HG03280 (cell line): ENCODE data around the gene RGS19.

ENCODE experiments used
- ATAC-seq: cut with Tn5 transposase; IDR thresholded peaks from one replicate; pipeline ENCODE4 v1.9.1; 2021; ENCODE audit warnings: mild to moderate bottlenecking, moderate library complexity; ENCODE audit not compliant: unreplicated experiment

RGS19 gene

DNA sequence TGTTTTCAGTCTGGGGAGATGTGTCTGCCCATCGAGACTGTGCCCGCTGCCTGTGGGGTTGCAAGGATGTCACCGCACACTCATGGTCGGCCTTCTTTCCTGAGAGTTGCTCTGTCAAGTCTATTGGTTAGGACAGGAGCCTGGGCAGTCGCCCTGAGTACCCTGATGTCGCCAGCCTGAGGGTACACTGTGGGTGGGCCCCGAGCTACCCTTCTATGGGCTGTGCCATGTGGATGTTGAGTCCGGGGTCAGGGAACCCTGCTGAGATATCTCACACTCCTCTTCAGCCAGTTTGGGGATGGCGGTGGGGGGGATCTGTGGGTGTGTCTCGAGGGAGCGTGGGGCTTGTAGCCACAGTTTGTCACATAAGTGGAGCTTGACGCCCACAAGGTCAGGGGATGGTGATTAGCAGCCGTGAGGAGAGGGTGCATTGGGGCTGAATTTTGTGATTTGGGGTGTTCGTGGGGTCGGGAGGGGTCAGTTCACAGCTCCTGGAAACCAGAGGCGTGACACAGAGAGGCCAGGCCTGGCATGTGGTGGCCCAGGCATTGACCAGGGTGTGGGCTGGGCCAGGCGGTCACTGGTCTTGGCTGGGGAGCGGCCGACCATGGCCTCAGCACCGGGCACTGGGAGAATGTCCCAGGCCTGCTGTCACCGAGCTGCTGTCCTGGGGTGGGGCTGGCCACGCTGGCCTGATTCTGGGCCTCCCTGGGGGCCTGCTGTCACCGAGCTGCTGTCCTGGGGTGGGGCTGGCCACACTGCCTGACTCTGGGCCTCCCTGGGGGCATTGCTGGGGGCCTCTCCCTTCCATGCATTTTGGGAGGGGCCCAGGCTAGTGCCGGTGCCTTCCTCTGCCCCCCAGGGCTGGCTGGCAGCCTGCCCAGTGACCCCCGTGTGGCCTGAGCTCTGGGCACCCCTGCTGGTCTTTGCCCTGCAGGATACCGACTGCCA, 29.7 kb upstream of the RGS19 start:
- no peak for ATAC-seq

- no peak for ATAC-seq
These were observed 28.6 kb upstream of the RGS19 start for GRCh38 chr20:64107736-64108457.

- no peak for ATAC-seq
These were observed 27.8 kb upstream of the RGS19 start, which contains the start of gene NPBWR2 for GRCh38 chr20:64106981-64107735. NPBWR2 (minus strand) TSS chr20:64107565; CDS start chr20:64106831, 734 bp downstream.

GRCh38 chr20:64106435-64106961, 27.2 kb upstream of the RGS19 start:
- ATAC-seq: no peak

DNA sequence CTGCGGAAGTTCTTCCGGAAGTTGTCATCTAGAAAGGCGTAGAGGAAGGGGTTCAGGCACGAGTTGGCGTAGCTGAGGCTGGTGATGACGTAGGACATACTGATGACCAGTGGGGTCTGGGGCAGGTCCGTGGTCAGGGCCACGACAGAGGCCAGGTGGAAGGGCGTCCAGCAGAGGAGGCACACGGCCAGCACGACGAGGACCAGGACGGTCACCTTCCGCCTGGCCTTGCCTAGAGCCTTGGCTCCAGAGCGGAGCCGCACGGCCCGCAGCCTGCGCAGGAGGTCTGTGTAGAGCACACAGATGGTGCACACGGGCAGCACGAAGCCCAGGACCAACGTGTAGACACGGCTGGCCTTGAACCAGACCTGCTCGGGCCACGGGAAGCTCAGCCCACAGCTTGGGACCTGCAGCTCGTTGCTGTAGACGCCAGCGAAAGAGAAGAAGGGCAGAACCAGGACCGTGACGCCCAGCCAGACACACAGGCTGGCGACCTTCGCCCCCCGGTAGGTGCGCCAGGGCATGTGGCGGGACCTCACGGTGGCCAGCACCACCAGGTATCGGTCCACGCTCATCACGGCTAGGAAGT, 26.6 kb upstream of the RGS19 start:
- no peak for ATAC-seq

DNA sequence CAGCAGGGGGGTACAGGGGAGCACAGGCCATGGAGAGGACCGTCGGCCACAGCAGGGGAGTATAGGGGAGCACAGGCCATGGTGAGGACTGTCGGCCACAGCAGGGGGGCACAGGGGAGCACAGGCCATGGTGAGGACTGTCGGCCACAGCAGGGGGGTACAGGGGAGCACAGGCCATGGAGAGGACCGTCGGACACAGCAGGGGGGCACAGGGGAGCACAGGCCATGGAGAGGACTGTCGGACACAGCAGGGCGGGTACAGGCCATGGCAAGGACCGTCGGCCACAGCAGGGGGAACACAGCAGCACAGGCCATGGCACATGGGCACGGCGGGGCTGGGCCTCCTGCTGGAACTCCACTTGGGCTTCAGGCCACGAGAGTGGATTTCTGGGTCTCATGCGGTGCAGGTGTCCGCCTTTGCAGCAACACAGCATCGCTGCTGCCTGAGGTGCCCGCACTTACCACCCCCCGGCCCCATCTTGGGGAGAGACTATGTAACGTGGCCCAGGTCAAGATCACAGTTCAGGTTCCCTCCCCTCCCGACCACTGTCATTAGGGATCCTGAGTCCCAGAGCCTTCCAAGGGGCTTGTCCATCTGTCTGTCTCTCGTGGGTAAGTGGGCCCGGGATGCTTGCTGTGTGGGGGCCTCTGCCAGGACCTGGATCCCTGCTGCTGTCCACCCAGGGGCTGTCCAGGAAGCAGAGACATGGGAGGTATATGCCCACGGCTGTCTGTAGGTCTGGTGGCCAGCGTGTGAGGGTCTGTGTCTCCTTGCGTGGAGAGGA, 25.5 kb upstream of the RGS19 start:
- no peak for ATAC-seq

DNA sequence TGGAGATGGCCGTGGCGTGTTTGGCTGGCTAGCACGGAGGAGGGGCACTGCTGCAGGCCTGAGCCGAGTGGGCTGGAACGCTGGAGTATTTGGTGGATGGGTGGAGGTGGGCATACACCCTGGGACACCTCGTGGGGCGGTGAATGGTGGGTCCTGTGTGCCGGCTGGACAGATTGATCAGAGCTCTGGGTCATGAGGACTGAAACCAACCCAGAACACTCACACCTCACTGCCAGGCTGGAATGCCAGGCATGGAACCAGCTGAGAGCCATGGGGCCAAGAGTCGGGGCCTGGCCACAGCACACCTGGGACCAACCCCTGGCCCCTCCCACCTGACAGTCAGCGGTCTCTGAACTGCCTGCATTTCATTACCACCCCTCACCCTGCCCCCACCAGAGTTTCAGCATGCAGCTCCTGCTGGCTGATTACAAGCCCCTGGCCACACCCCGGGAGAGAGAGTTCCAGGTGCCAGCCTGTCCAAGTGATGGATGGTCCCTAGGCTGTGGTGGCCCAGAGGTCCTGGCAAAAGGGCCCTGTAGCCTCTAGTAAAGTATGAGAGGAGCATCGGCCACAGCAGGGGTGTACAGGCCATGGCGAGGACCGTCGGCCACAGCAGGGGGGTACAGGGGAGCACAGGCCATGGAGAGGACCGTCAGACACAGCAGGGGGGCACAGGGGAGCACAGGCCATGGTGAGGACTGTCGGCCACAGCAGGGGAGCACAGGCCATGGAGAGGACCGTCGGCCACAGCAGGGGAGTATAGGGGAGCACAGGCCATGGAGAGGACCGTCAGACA, 24.8 kb upstream of the RGS19 start:
- no peak for ATAC-seq

DNA sequence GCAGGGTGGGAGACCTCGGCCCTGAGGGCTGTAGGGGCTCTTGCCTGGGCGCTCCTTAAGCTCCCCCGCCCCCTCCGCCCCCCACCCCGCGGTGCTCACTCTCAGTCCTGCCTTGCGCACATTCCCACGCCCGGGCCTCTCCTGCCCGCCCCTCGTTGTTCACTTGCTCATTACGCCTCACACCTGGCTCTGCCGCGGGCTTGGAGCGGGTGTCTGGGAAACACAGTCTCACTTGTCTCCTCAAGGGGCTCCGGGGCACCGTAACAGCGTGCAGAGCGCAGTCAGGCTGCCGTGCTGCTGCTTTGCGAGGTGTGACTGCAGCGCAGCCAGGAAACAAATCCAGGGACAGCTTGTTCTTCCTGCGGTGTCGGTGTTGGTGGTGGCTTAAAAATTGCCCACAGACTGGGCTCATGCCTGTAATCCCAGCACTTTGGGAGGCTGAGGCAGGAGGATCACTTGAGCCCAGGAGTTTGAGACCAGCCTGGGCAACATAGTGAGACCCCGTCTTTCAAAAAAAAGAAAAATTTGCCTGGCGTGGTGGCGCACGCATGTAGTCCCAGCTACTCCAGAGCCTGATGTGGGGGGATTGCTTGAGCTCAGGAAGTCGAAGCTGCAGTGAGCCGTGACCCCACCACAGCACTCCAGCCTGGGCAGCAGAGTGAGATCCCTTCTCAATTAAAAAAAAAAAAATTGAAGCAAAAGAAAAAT, 23.5 kb upstream of the RGS19 start:
- ATAC-seq: no peak

DNA sequence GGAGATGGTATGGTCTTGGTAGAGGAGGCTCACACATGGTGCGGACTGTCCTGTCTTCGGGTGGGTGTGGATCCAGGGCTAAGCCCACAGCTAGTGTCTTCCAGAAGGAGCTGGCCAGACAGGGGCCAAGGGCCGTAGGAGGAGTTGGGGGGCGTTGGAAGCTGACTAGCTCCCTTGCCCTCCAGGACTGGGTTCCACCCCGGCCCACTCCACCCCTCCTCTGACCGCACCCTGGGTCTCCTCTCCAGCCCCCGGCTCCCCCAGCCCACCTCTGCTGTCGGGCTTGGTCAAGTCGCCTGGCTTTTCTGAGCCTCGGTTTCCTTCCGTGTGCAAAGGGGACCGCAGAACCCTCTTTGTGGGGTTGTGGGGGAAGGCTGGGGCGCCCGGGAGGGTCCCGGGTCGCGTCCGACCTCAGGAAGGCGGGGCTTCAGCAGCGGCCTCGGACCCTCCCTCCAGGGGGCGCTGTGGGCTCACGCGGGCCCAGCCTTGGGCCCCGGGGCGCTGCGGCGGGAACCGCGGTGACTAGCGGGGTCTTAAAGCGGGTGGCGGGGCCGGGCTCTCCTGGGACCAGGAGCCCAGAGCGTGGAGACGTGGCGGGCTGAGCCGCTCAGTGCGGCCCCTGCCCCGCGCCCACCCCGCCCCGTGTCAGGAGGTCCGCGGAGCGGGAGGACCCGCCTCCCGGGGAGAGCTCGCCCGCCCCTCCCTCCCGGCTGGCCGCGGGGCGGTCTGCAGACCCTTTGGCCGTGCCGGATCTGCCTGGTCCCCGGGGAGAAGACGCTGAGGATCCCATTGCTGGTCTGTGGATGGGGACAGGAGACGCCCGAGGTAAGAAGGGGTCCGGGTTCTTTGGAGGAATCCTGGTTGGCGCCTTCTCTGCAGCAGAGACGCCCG, 22.7 kb upstream of the RGS19 start:
- no peak for ATAC-seq

DNA sequence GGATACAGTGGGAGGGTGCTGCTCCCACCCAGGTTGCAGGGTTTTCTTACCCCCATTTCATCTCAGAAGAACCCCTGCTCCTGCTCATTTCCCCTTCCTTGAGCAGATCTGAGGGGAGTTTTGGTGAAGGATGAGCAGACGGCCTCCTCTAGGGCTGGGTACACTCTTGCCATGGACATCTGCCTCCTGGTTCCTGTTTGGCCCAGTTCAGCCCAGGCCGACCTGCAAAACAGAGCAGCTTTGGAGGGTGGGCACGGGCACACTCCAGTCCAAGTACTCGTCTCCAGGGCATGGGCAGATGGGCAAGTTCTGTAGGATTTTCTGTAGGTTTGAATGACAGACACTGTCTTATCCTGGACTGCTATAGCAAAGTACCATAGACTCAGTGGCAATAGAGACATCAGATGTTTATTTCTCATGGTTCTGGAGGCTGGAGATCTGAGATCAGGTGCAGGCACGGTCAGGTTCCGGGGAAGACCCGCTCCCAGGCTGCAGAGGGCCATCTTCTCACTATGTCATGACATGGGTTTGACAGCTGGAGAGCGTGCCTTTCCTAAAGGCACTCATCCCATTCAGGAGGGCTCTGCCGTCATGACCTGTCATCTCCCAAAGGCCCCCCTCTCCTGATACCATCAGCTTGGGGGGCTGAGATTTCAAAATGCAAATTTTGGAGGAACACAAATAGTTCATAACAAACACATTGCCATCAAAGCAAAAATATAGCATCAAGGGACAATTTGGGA, 21.8 kb upstream of the RGS19 start:
- no peak for ATAC-seq

- no peak for ATAC-seq
These were observed 21.2 kb upstream of the RGS19 start for GRCh38 chr20:64100566-64100888.

DNA sequence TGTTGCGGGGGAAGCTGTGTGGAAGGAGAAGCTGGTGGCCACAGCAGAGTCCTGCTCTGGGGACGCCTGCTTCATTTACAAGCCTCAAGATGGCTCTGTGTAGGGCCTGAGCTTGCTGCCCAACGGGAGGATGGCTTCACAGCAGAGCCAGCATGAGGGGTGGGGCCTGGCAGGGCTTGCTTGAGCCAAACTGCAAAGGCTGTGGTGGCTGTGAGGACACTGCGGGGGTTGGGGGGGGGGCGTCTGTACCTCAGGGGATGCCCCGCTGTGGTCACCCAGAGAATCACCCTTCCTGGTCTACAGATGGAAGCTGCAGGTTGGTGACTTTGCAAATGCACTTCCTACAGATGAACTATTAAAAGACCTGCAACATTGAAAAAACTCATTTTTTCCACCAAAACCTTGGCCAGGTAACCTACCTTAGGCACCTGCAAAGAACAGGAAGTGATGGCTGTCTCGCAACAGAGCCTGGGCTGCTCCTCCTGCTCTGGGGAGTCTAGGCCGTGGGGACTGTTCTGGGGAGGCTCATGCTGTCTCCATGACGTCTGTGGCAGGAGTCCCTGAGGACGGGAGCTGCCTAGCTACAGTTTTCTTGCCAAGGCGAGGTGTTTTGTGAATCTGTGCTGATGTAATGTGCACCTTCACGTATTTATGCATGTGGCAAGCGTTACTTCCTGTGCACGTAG, 20.7 kb upstream of the RGS19 start:
- ATAC-seq: no peak

- ATAC-seq: no peak
These were observed 19.9 kb upstream of the RGS19 start for GRCh38 chr20:64099086-64099786.

DNA sequence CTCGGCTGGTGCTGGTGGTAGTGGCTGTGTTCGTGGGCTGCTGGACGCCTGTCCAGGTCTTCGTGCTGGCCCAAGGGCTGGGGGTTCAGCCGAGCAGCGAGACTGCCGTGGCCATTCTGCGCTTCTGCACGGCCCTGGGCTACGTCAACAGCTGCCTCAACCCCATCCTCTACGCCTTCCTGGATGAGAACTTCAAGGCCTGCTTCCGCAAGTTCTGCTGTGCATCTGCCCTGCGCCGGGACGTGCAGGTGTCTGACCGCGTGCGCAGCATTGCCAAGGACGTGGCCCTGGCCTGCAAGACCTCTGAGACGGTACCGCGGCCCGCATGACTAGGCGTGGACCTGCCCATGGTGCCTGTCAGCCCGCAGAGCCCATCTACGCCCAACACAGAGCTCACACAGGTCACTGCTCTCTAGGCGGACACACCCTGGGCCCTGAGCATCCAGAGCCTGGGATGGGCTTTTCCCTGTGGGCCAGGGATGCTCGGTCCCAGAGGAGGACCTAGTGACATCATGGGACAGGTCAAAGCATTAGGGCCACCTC, 19.2 kb upstream of the RGS19 start:
- ATAC-seq: no peak

DNA sequence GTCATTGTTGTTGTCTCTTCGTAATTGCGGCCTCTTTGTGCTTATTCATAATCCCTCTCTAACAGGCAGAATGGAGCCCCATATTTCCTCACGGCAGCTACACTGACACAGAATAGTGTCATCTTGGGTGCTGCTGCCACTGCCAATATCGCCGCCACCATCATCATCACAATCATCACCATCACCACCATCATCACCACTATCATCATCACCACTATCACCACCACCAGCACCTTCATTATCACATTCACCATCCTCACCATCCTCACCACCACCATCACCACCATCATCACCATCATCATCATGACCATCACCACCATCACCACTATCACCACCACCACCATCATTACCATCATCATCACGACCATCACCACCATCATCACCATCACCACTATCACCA, 17.2 kb upstream of the RGS19 start:
- no peak for ATAC-seq
